Astrocyte (in vitro differentiated cells and primary cell): ENCODE measurements around the gene RABGAP1L. TPM values are rescaled to one million over a fixed set of nuclear protein-coding genes. Genes with fewer than 3 reads are reported as not detected.

Source experiments
- DNase-seq: peaks from one replicate; pipeline ENCODE4 v3.0.0-alpha.2; 2010; ENCODE audit warnings: low read depth
- FAIRE-seq: peaks from 2 replicates; lab custom pipeline; 2011; peaks lifted over from hg19 to GRCh38; lab: Jason Lieb, UNC
- H2AFZ ChIP-seq: 2 replicates; pipeline ENCODE4 v1.6.0; 2012; ENCODE audit warnings: low read depth, low read length, inconsistent platforms
- H3K27ac ChIP-seq: 2 replicates; pipeline ENCODE4 v1.5.1; 2011; ENCODE audit warnings: low read depth, low read length, inconsistent platforms
- H3K27me3 ChIP-seq: 2 replicates; pipeline ENCODE4 v1.6.0; 2011; ENCODE audit warnings: low read length, inconsistent platforms; ENCODE audit not compliant: insufficient read depth
- H3K36me3 ChIP-seq: 2 replicates; pipeline ENCODE4 v1.5.1; 2011; ENCODE audit warnings: low read length, inconsistent platforms; ENCODE audit not compliant: insufficient read depth
- H3K4me1 ChIP-seq: 2 replicates; pipeline ENCODE4 v1.5.1; 2011; ENCODE audit warnings: low read length, inconsistent platforms; ENCODE audit not compliant: insufficient read depth
- H3K4me2 ChIP-seq: 2 replicates; pipeline ENCODE4 v1.6.0; 2012; ENCODE audit warnings: low read length, inconsistent platforms
- H3K4me3 ChIP-seq: 2 replicates; pipeline ENCODE4 v1.5.1; 2011; ENCODE audit warnings: low read depth, mild to moderate bottlenecking, low read length, inconsistent platforms; ENCODE audit not compliant: insufficient read depth
- H3K79me2 ChIP-seq: 2 replicates; pipeline ENCODE4 v1.6.0; 2012; ENCODE audit warnings: mild to moderate bottlenecking, low read length, inconsistent platforms; ENCODE audit not compliant: insufficient read depth
- H3K9ac ChIP-seq: 2 replicates; pipeline ENCODE4 v1.6.0; 2012; ENCODE audit warnings: mild to moderate bottlenecking, low read length, inconsistent platforms
- H3K9me3 ChIP-seq: 2 replicates; pipeline ENCODE4 v1.5.1; 2012; ENCODE audit warnings: low read depth, mild to moderate bottlenecking, low read length, inconsistent platforms; ENCODE audit not compliant: insufficient read depth
- H4K20me1 ChIP-seq: 2 replicates; pipeline ENCODE4 v1.6.0; 2012; ENCODE audit warnings: low read length, inconsistent platforms; ENCODE audit not compliant: insufficient read depth
- H3K27ac Mint-ChIP-seq: one replicate; pipeline ENCODE4 v1.8.0; 2021; ENCODE audit warnings: mild to moderate bottlenecking, mixed read lengths; ENCODE audit not compliant: unreplicated experiment
- H3K27me3 Mint-ChIP-seq: one replicate; pipeline ENCODE4 v1.8.0; 2021; ENCODE audit warnings: low read depth, mixed read lengths; ENCODE audit not compliant: unreplicated experiment
- H3K36me3 Mint-ChIP-seq: one replicate; pipeline ENCODE4 v1.8.0; 2021; ENCODE audit warnings: low read depth, mixed read lengths; ENCODE audit not compliant: unreplicated experiment
- H3K4me1 Mint-ChIP-seq: one replicate; pipeline ENCODE4 v1.8.0; 2021; ENCODE audit warnings: low read depth, mixed read lengths; ENCODE audit not compliant: unreplicated experiment
- H3K4me3 Mint-ChIP-seq: one replicate; pipeline ENCODE4 v1.8.0; 2021; ENCODE audit warnings: mild to moderate bottlenecking, moderate library complexity, mixed read lengths; ENCODE audit not compliant: unreplicated experiment
- H3K9me3 Mint-ChIP-seq: one replicate; pipeline ENCODE4 v1.8.0; 2021; ENCODE audit warnings: mild to moderate bottlenecking, mixed read lengths; ENCODE audit not compliant: unreplicated experiment
- CTCF ChIP-seq: IDR thresholded peaks from 2 replicates; pipeline ENCODE4 v1.5.1; 2011; ENCODE audit warnings: low read depth, mild to moderate bottlenecking, inconsistent platforms, low read length, moderate library complexity; ENCODE audit not compliant: insufficient read depth
- EZH2 ChIP-seq: IDR thresholded peaks from 2 replicates; pipeline ENCODE4 v1.6.1; 2012; ENCODE audit warnings: mild to moderate bottlenecking, low read length, inconsistent platforms; ENCODE audit not compliant: insufficient read depth
- total RNA-seq: library from RNA; stranded (reverse); gene quantifications from 2 replicates; pipeline ENCODE4 v1.2.1, GENCODE V29; 2021

Gene RABGAP1L
- total RNA-seq, 1 donor from 2014 or later: 40.2 TPM

DNA sequence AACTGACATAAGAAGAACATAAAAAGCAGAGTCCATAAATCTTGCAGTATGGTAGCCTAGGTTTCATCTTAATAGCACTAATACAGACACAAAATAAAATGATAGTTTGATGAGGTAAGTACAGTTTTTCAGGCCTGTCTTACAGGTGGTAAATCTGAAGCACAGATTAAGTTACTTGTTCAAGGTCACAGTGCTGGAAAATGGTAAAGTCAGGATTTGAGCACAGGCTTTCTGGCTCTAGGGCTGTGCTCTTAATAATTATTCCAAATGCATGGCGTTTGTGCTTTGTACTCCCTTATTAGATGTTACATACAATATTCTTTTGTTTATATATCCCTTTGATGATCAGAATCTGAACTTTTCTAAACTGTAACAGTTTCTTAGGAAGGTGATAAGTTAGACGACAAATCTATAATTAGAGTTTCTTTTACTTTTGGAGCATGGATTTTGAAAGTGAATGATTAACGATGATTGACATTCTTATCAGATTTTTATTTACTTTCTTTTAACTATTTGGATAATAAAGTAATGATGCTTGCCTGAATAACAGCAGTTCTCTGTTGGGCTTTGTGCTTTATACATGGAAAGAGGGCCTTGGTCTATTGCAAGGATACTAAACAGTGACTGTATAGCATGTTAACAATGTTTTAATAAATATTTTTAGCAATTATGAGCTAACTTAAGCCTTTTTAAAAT lies 738.9 kb downstream of the RABGAP1L start:
- Histone ChIP-seq H3K4me3 (no peak overlapping the region), H3K9ac (no peak overlapping the region), H3K4me2 (no peak overlapping the region), H4K20me1 (no peaks in the 10 kb centered on the region), H3K4me1 (no peaks in the 10 kb centered on the region), H3K27me3 (no peaks in the 10 kb centered on the region), H3K36me3 (no peaks in the 10 kb centered on the region), H2AFZ (no peak overlapping the region), H3K9me3 (no peaks in the 10 kb centered on the region), H3K79me2 (no peaks in the 10 kb centered on the region), H3K27ac (no peak overlapping the region)
- H3K4me3 Mint-ChIP-seq: no peak overlapping the region
- no peak overlapping the region for H3K27ac Mint-ChIP-seq
- H3K36me3 Mint-ChIP-seq: peaks cover 12% of the 10 kb centered on the region
- peaks cover 2% of the 10 kb centered on the region for H3K4me1 Mint-ChIP-seq
- FAIRE-seq: no peak
- H3K9me3 Mint-ChIP-seq: peaks cover 3% of the 10 kb centered on the region
- DNase-seq: no peak
- no peak for TF ChIP-seq CTCF
- TF ChIP-seq EZH2: no peak
- H3K27me3 Mint-ChIP-seq: no peaks in the 10 kb centered on the region

- Histone ChIP-seq H3K4me2 (no peak overlapping the region), H3K9me3 (no peaks in the 10 kb centered on the region)
- peaks cover 2% of the 10 kb centered on the region for H3K4me1 Mint-ChIP-seq
Observed at GRCh38 chr1:174900317-174900716, 741.0 kb downstream of the RABGAP1L start.

More at GRCh38 chr1:174900317-174900716, 741.0 kb downstream of the RABGAP1L start:
- no peaks in the 10 kb centered on the region for H3K4me1 ChIP-seq
- no peak overlapping the region for H3K27ac ChIP-seq
- FAIRE-seq (no peak), DNase-seq (no peak)
- no peak for TF ChIP-seq CTCF
- TF ChIP-seq EZH2: no peak
- no peak overlapping the region for H2AFZ ChIP-seq
- no peaks in the 10 kb centered on the region for H3K27me3 ChIP-seq
- H4K20me1 ChIP-seq: no peaks in the 10 kb centered on the region
- H3K27me3 Mint-ChIP-seq: no peaks in the 10 kb centered on the region
- H3K36me3 ChIP-seq: no peaks in the 10 kb centered on the region
- no peak overlapping the region for H3K27ac Mint-ChIP-seq
- no peaks in the 10 kb centered on the region for H3K79me2 ChIP-seq
- H3K4me3 ChIP-seq: no peak overlapping the region
- no peak overlapping the region for H3K9ac ChIP-seq
- H3K9me3 Mint-ChIP-seq: peaks cover 3% of the 10 kb centered on the region
- H3K4me3 Mint-ChIP-seq: no peak overlapping the region
- H3K36me3 Mint-ChIP-seq: peaks cover 17% of the 10 kb centered on the region
